ENCODE data around the gene GDE1.

- no peak for TF ChIP-seq TAF1 (IDR thresholded peaks at IDR 0.05; ENCODE audit: borderline replicate concordance, low read depth, low read length)
- no peak for TF ChIP-seq POLR2A (IDR thresholded peaks at IDR 0.05; ENCODE audit: low read depth, low read length)
Measured at GRCh38 chr16:19512297-19512696, 9.6 kb downstream of the GDE1 start.

All from GM12892 (cell line).